Karpas-422 (cell line): ENCODE data around the gene SPIN1. TPM values are rescaled to one million over a fixed set of nuclear protein-coding genes. Genes with fewer than 3 reads are reported as not detected.
A peak's percentile ranks its signal among the peaks of the same experiment; 100 is the strongest.

Source experiments
- DNase-seq: peaks from one replicate; pipeline ENCODE4 v3.0.0-alpha.2; 2015
- H2AFZ ChIP-seq: fragments of 200-600 bp; sonication (generic); 2 replicates; pipeline ENCODE4 v1.6.1; 2014; ENCODE audit warnings: antibody characterized with exemption, low read length, mixed read lengths
- H3K27ac ChIP-seq: fragments of 200-600 bp; sonication (generic); 2 replicates; pipeline ENCODE4 v1.5.1; 2014; ENCODE audit warnings: mild to moderate bottlenecking, low read length, moderate library complexity
- H3K27me3 ChIP-seq: fragments of 200-600 bp; sonication (generic); 2 replicates; pipeline ENCODE4 v1.6.1; 2014; ENCODE audit warnings: low read length, mixed read lengths
- H3K36me3 ChIP-seq: fragments of 200-600 bp; sonication (generic); 2 replicates; pipeline ENCODE4 v1.6.1; 2014; ENCODE audit warnings: low read length, mixed read lengths; ENCODE audit not compliant: insufficient read depth
- H3K4me1 ChIP-seq: fragments of 200-600 bp; sonication (generic); 2 replicates; pipeline ENCODE4 v1.6.1; 2014; ENCODE audit warnings: mild to moderate bottlenecking, low read length, mixed read lengths
- H3K4me2 ChIP-seq: fragments of 200-600 bp; sonication (generic); 2 replicates; pipeline ENCODE4 v1.6.1; 2014; ENCODE audit warnings: low read length, low read depth, mild to moderate bottlenecking; ENCODE audit not compliant: poor library complexity, severe bottlenecking
- H3K4me3 ChIP-seq: fragments of 200-600 bp; sonication (generic); 2 replicates; pipeline ENCODE4 v1.5.1; 2014; ENCODE audit warnings: mild to moderate bottlenecking, antibody characterized with exemption, low read length, mixed read lengths
- H3K79me2 ChIP-seq: fragments of 200-600 bp; sonication (generic); 2 replicates; pipeline ENCODE4 v1.6.1; 2014; ENCODE audit warnings: mild to moderate bottlenecking, low read length, mixed read lengths
- H3K9ac ChIP-seq: fragments of 200-600 bp; sonication (generic); 2 replicates; pipeline ENCODE4 v1.6.0; 2014; ENCODE audit warnings: low read length
- H3K9me2 ChIP-seq: fragments of 200-600 bp; sonication (generic), shearing (Covaris generic); replicated peaks from 2 replicates; pipeline ENCODE4 v1.6.0; 2014; ENCODE audit warnings: mild to moderate bottlenecking, low read length, moderate library complexity; ENCODE audit not compliant: insufficient read depth
- H3K9me3 ChIP-seq: fragments of 300-700, 200-600 bp; sonication (generic); 2 replicates; pipeline ENCODE4 v1.6.1; 2014; ENCODE audit warnings: low read length, mixed read lengths
- H4K20me1 ChIP-seq: fragments of 200-600 bp; sonication (generic); 2 replicates; pipeline ENCODE4 v1.6.1; 2014; ENCODE audit warnings: mild to moderate bottlenecking, antibody characterized with exemption, low read length, low read depth; ENCODE audit not compliant: insufficient read depth
- total RNA-seq: library from RNA; depleted of rRNA; stranded (reverse); fragments of >200 nt; shearing (Covaris generic); gene quantifications from 2 replicates; pipeline ENCODE4 v1.2.3, GENCODE V29; 2014; ENCODE audit warnings: low replicate concordance

Gene SPIN1
- total RNA-seq, 1 experiment from 2014 or later = 43.3 TPM

DNA sequence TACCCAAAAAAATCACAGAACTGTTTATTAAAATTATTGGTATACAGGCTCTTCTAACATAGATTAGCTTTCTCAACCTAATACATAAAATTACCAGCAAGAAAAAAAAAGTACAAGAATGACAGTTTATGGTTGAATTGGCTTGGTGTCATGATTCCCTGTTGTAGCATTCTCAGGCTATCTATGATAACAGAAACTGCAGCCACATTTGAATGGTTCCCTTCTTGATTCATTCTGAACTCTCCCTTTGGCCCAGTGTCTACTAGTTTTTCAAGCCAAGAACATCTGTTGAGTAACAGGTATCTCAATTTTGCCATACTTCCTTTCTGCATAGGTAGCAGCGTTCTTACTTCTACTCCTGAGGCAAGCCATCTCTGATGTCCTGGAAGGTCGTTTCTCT, 3.0 kb downstream of the SPIN1 start:
- H4K20me1 ChIP-seq = no peaks in the 10 kb centered on the region
- no peak overlapping the region for H3K4me3 ChIP-seq
- no peak overlapping the region for H3K4me2 ChIP-seq
- no peaks in the 10 kb centered on the region for H3K27me3 ChIP-seq
- DNase-seq = no peak
- no peaks in the 10 kb centered on the region for H3K9me3 ChIP-seq
- peaks cover 24% of the 10 kb centered on the region for H3K4me1 ChIP-seq
- H3K27ac ChIP-seq = 0 out of 2 replicates have a peak overlapping the region, but pooled peaks have one; percentile 11
- peaks cover 72% of the 10 kb centered on the region for H3K79me2 ChIP-seq
- peaks cover 3% of the 10 kb centered on the region; the same call in 1 of the 2 replicates for H3K36me3 ChIP-seq
- no peaks in the 10 kb centered on the region for H3K9me2 ChIP-seq
- no peak overlapping the region for H2AFZ ChIP-seq
- no peak overlapping the region for H3K9ac ChIP-seq

GRCh38 chr9:88391921-88392320, 3.7 kb downstream of the SPIN1 start:
- Histone ChIP-seq H3K36me3 (peaks cover 3% of the 10 kb centered on the region; the same call in 1 of the 2 replicates), H3K4me1 (peaks cover 24% of the 10 kb centered on the region), H3K9ac (no peak overlapping the region), H3K4me2 (no peak overlapping the region), H3K27me3 (no peaks in the 10 kb centered on the region), H3K9me3 (no peaks in the 10 kb centered on the region), H3K9me2 (no peaks in the 10 kb centered on the region), H2AFZ (no peak overlapping the region), H3K27ac (no peak overlapping the region), H4K20me1 (no peaks in the 10 kb centered on the region), H3K79me2 (peaks cover 79% of the 10 kb centered on the region), H3K4me3 (no peak overlapping the region)
- DNase-seq = no peak

DNA sequence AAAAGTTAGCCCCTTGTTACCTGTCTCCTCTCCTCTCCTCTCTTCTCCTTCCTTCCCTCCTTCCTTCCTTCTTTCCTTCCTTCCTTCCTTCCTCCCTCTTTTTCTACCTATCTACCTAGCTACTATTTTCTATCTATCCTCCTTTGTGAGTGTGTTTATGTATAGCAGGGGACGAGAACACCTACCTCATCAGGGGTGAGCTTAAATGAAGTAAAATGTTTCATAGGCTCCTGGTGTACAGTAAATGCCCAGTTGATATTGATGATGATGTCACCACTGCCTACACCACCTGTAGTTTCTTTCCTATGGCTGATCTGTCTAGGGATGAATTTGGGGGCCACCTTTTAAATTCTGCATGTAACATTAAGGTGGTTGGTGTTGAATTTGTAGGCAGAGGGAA, 4.3 kb downstream of the SPIN1 start:
- Histone ChIP-seq H3K9ac (no peak overlapping the region), H3K79me2 (peaks cover 85% of the 10 kb centered on the region), H3K4me3 (no peak overlapping the region)

GRCh38 chr9:88396836-88397577, 8.8 kb downstream of the SPIN1 start:
- no peaks in the 10 kb centered on the region for H3K4me1 ChIP-seq
- peaks cover 98% of the 10 kb centered on the region for H3K79me2 ChIP-seq
- no peak for DNase-seq
- H4K20me1 ChIP-seq = no peaks in the 10 kb centered on the region
- H3K9ac ChIP-seq = no peak overlapping the region
- H3K4me3 ChIP-seq = no peak overlapping the region
- no peak overlapping the region for H3K27ac ChIP-seq
- no peak overlapping the region for H2AFZ ChIP-seq
- no peaks in the 10 kb centered on the region for H3K9me2 ChIP-seq
- no peaks in the 10 kb centered on the region for H3K27me3 ChIP-seq
- peaks cover 3% of the 10 kb centered on the region; the same call in 1 of the 2 replicates for H3K36me3 ChIP-seq
- H3K9me3 ChIP-seq = no peaks in the 10 kb centered on the region
- H3K4me2 ChIP-seq = no peak overlapping the region

More for the DNA sequence above, 4.3 kb downstream of the SPIN1 start:
- H3K4me2 ChIP-seq = no peak overlapping the region
- no peaks in the 10 kb centered on the region for H3K9me2 ChIP-seq
- no peak overlapping the region for H2AFZ ChIP-seq
- H3K27ac ChIP-seq = no peak overlapping the region
- peaks cover 24% of the 10 kb centered on the region for H3K4me1 ChIP-seq
- H3K27me3 ChIP-seq = no peaks in the 10 kb centered on the region
- peaks cover 3% of the 10 kb centered on the region; the same call in 1 of the 2 replicates for H3K36me3 ChIP-seq
- DNase-seq = no peak
- no peaks in the 10 kb centered on the region for H4K20me1 ChIP-seq
- no peaks in the 10 kb centered on the region for H3K9me3 ChIP-seq

DNA sequence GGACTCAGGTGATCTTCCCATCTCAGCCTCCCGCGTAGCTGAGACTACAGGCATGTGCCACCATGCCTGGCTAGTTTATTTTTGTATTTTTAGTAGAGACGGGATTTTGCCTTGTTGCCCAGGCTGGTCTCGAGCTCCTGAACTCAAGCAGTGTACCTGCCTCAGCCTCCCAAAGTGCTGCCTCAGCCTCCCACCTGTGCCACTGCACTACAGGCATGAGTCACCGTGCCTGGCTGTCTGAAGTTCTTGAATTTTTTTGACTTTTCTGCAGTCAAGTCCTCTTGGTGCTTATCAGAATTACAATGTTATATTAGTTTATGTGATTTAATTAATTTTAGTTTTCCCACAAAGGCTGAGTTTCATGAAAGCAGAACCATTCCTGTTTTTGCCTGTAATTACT, 9.8 kb downstream of the SPIN1 start:
- no peak overlapping the region for H3K27ac ChIP-seq
- DNase-seq = no peak
- no peaks in the 10 kb centered on the region for H3K27me3 ChIP-seq
- no peaks in the 10 kb centered on the region for H4K20me1 ChIP-seq
- no peak overlapping the region for H3K4me3 ChIP-seq
- H3K9me3 ChIP-seq = no peaks in the 10 kb centered on the region
- H3K9ac ChIP-seq = no peak overlapping the region
- peaks cover 98% of the 10 kb centered on the region for H3K79me2 ChIP-seq
- no peaks in the 10 kb centered on the region for H3K9me2 ChIP-seq
- no peak overlapping the region for H2AFZ ChIP-seq
- H3K4me1 ChIP-seq = no peaks in the 10 kb centered on the region
- 0 out of 2 replicates have a peak, but pooled peaks cover 3% of the 10 kb centered on the region for H3K36me3 ChIP-seq
- no peak overlapping the region for H3K4me2 ChIP-seq

DNA sequence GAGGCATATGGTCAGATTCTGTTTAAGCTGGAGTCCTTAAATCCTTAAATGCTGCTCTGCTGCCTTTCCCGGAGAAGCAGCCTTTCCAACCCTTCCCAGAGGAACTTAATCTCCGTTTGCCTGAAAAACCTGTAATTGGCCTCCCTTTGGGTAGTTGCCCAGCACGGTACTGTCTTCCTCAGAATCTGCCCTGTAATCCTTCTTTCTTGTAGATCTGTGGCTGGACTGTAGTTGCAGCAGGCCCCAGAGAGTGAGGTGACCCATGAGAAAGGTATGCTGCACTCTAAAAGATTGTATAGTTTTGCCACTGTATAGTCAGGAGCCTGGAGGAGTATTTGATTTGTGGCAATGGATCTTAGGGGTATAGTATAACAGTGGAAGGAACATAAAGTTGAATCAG, 11.7 kb downstream of the SPIN1 start:
- H2AFZ ChIP-seq = no peak overlapping the region
- H3K9me3 ChIP-seq = no peaks in the 10 kb centered on the region
- H3K4me2 ChIP-seq = no peak overlapping the region
- 0 out of 2 replicates have a peak, but pooled peaks cover 3% of the 10 kb centered on the region for H3K36me3 ChIP-seq
- H3K4me1 ChIP-seq = no peaks in the 10 kb centered on the region
- DNase-seq = no peak
- no peaks in the 10 kb centered on the region for H3K27me3 ChIP-seq
- H4K20me1 ChIP-seq = no peaks in the 10 kb centered on the region
- no peak overlapping the region for H3K4me3 ChIP-seq
- H3K79me2 ChIP-seq = peaks cover 99% of the 10 kb centered on the region
- H3K9ac ChIP-seq = no peak overlapping the region
- no peak overlapping the region for H3K27ac ChIP-seq
- H3K9me2 ChIP-seq = no peaks in the 10 kb centered on the region

GRCh38 chr9:88403340-88403739, 15.1 kb downstream of the SPIN1 start:
- Histone ChIP-seq H3K4me3 (no peak overlapping the region), H3K79me2 (peaks cover 99% of the 10 kb centered on the region)

DNA sequence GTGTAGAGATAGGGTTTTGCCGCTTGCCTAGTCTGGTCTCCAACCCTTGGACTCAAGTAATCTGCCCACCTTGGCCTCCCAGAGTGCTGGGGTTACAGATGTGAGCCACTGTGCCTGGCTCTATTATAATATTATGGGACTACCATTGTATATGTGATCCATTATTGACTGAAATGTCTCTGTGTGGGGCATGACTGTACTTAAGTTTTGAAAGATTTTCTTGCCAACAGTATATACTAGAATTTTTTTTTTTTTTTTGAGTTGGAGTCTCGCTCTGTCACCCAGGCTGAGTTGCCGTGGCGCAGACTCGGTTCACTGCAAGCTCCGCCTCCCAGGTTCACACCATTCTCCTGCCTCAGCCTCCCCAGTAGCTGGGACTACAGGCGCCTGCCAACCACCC, 17.8 kb downstream of the SPIN1 start:
- no peaks in the 10 kb centered on the region for H3K4me1 ChIP-seq
- peaks cover 96% of the 10 kb centered on the region for H3K79me2 ChIP-seq
- H2AFZ ChIP-seq = no peak overlapping the region
- H3K4me2 ChIP-seq = no peak overlapping the region
- H3K27ac ChIP-seq = no peak overlapping the region
- H3K27me3 ChIP-seq = no peaks in the 10 kb centered on the region
- H3K9me2 ChIP-seq = no peaks in the 10 kb centered on the region
- no peaks in the 10 kb centered on the region for H3K9me3 ChIP-seq
- no peaks in the 10 kb centered on the region for H4K20me1 ChIP-seq
- H3K9ac ChIP-seq = no peak overlapping the region
- DNase-seq = no peak
- H3K36me3 ChIP-seq = no peaks in the 10 kb centered on the region
- H3K4me3 ChIP-seq = no peak overlapping the region

More at GRCh38 chr9:88403340-88403739, 15.1 kb downstream of the SPIN1 start:
- DNase-seq = no peak
- Histone ChIP-seq H3K27me3 (no peaks in the 10 kb centered on the region), H3K9ac (no peak overlapping the region), H3K4me2 (no peak overlapping the region), H3K9me2 (no peaks in the 10 kb centered on the region), H3K9me3 (no peaks in the 10 kb centered on the region), H3K36me3 (0 out of 2 replicates have a peak, but pooled peaks cover 3% of the 10 kb centered on the region), H3K4me1 (no peaks in the 10 kb centered on the region), H2AFZ (no peak overlapping the region), H3K27ac (no peak overlapping the region), H4K20me1 (no peaks in the 10 kb centered on the region)
